NCI-H2196 (cell line): Measurements from ENCODE around the gene DDX19B.
"Not testable (repeated sequence)": the region's sequence is repeated elsewhere in the genome, so short reads cannot be mapped to it uniquely, and the experiment has no call there.

Source experiments
- DNase-seq: peaks from one replicate; lab custom pipeline; 2025; ENCODE audit not compliant: unreplicated experiment; lab: John Stamatoyannopoulos, UW

The DDX19B gene

DNA sequence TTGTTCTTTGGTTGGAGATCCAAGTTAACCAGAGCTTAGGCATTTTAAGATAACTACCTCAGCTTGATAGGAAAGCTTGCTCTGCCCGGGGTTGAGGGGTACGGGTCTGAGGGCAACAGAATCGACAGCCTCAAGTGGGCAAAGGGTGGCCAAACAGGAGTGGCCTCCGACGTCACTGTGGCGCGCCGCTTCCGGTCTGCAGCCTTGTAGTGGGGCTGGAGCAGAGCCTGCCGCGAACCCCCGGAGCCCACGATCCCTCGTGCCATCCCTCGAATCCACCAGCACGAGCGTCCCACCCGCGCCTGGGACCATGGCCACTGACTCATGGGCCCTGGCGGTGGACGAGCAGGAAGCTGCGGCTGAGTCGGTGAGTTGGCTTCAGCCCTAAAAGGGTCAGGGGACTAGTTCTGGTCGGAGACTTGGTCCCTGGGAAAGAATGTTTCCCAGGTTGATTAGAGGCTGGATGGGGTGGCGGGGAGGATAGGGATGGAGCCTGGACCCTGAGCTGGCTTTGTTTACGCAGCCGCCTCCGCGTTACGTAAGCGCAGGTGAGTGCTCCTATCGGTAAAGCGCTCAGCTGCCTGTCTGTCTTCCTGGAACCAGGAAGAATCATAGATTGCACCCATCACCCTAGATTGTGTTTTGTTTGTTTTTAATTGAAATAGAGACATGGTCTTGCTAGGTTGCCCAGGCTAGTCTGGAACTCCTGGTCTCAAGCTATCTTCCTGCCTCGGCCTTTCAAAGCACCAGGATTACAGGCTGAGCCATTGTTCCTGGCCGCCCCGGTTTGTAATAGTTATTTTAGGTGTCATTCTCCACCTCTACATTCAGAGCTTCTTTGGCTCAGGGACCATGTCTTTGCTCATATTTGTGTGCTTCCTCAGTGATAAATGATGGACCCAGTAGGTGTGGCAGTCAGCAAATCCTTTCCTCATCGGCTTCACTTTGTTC is at the start of gene DDX19B:
Gene DDX19B (plus strand): TSS at position 199 of the 951 bp plus-strand sequence. CDS start 112 bp downstream, at position 311.
- DNase-seq, result peak; percentile 52

DNA sequence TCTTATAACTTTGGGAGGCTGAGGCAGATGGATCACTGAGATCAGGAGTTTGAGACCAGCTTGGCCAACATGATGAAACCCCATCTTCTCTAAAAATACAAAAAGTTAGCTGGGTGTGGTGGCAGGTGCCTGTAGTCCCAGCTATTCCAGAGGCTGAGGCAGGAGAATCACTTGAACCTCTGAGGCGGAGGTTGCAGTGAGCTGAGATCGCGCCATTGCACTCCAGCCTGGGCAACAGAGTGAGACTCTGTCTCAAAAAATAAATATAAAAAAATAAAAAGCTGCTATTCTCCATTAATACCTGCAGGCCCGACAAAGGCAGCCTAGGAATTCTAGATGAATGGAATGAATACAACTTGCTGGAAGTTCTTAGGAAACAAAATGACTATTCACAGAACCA is 49.3 kb upstream of the DDX19B start:
- not testable (repeated sequence) for DNase-seq

- peak; percentile 0 for DNase-seq
Measured at GRCh38 chr16:70250748-70251628, 48.0 kb upstream of the DDX19B start.

GRCh38 chr16:70251629-70252354 is 47.2 kb upstream of the DDX19B start, which contains the start of gene EXOSC6:
EXOSC6 (minus strand) TSS chr16:70251940; CDS start chr16:70251900, 40 bp downstream.
- DNase-seq, result peak; percentile 79

DNA sequence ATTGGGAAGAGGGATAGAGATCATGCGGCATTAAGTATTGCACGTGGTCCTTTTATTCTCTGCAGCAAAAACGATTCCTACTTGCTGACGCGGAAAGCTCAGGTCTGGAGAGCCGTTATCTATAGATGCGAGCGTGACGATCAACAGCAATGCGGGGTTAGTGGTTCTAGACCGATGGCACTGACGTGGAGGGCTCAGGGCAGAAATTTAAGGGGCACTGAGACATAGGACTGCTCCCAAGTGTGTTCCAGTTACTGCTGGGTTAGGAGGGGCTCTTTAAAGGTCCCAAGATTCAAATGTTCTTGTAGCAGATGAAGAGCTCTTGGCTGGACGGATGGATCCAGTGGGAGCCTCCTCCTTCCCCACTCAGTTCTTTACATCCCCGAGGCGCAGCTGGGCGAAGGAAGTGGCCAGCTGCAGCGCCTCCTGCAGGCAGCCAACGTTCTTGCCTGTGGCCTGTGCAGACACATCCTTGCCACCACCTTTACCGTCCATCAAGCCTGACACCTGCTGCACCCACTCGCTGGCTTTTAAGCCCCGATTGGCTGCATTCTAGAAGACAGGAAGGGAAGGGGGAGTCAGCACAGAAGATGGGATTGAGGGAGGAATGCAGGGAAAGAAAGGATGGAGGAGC is 46.5 kb upstream of the DDX19B start:
- no peak for DNase-seq

DNA sequence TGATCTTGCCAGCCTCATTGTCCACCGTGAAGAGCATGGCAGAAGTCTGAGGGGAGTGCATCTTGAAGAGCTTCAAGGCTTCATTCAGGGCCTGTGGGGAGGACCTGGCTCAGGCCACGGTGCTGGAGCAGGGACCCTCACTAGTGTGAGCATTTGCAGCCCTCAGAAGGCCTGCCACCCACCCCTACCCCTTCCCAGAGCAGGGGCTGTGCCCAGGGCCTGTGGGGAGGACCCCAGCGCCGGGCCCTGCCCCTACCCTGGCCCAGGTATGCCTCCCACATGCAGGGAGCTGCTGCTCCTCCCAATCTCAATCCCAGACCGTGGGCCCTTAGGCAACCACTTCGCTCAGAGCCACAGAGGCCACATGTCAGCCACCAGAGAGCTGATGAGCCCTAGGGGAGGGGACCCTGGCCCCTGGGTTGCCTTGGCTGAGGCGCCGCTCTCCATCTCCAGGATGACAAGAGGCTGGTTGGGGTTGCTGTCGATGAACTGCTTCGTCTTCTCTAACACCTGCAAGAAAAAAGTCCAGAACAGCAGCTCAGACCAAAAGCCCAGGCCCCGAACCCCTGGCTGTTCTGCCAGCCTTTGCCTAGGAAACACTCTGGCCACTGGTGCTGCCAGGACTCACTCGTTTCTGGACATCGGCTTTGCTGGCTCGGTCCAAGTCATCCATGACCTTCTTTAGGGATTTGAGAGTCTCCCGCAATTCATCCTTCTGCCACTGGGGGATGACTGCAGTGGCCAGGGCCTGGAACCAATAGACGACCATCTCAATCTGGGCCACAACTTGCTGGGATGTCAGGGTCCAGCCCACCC is 45.5 kb upstream of the DDX19B start:
- DNase-seq, result peak; percentile 2

DNA sequence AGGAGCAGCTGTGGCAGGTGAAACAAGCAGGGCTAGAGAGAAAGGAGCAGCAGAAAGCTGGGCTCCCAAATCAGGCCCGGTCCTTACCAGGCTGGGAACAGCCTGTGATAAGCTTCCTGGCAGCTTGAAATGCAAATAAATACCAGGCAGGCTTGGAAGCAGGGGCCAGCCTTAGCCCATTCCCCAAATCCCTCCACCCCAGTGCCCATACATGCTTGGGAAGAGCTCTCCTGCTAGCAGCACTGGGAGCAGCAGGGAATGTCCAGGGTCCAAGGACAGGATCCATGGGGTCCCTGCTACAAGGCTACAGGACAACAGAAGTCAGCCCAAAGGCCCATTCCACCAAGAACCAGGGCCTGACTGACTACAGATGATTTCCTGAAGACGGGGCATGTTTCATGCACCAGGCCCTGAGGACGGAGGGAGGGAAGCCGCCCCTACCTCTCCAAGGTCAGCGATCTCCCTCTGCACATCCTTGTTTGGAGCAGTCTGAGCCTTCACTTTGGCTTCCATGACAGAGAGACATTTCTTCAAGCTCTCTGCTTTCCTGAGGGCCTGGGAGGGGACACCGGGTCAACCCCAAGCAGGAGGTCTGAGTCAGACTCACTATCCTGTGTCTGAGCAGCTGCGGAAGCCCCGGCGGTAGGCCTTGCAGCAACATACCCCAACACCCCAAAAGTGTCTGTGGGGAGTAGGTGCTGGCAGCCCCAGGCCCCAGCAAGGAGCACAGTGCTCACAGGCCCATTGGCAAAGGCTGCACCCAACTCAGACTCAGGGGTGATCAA is 44.6 kb upstream of the DDX19B start:
- no peak for DNase-seq

DNA sequence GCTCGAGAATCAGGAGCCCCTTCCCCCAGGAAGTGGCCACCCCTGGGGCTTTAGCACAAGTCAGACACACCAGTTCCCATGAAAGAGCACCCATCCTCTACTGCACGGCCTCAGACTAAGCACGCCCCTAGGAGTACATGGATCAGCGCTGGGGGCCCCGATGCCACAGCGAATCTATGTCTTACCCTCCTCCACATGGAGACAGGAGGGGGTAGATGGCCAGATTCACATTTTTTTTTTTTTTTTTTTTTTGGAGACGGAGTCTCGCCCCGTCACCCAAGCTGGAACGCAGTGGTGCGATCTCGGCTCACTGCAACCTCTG is 44.1 kb upstream of the DDX19B start:
- DNase-seq, result no peak

DNA sequence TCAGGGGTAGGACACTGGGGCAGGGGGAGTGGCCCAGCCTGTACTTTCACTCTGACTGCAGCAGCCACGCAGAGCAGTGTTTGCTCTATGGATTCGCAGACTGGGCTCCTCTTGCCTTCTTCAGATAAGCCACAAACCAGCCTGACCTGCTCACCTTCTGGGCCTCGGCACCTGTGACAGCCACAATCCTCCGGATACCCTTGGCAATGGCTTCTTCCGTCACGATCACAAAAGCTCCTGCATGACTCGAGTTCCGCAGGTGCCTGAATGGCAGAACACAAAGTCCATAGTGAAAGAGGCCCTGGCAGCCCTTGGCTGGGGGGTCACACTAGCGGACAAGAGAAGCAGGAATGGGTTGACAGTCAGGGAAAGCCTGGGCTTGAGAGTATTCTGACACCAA is 43.4 kb upstream of the DDX19B start:
- no peak for DNase-seq

DNA sequence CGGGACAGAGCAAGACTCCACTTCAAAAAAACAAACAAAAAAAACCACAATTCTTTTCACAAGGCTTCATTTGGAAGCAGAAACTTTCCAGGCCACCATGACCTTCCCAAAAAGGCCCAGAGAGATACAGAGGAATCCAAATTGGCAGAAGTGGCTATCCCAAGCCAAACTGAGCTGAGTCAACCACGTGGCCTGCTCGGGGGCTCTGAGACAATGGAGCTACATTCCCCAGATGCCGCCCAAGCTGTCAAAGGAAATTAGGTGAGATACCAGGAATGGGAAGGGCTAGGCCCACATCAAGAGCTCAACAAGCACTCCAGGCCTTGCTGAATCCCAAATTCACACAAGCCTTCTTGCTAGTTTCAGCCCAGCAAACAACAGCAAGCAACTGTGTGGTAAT is 41.6 kb upstream of the DDX19B start:
- no peak for DNase-seq

- DNase-seq, result no peak
Measured at GRCh38 chr16:70258065-70258464, 40.9 kb upstream of the DDX19B start.

DNA sequence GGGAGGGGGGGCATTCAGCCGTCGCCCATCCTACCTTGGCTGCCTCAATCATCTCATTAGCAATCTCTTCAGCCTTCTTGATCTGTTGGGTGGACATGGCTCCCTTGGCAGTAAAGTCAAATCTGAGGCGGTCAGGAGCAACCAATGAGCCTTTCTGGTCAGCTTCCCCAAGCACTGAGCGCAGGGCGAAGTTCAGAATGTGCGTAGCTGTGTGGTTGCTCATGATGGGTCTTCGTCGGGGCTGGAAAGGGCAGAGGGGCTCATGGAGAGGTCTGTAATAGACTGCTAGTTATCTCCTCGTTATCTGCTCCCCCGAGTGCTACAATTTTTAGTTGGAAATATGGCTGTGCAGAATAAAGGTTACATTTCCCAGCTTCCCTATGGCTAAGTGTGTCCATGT is 40.0 kb upstream of the DDX19B start:
- DNase-seq, result no peak

GRCh38 chr16:70259903-70260302 is 39.1 kb upstream of the DDX19B start:
- peak; percentile 2 for DNase-seq

GRCh38 chr16:70267516-70267915 is 31.5 kb upstream of the DDX19B start:
- peak; percentile 8 for DNase-seq

- DNase-seq, result not testable (repeated sequence)
Measured at GRCh38 chr16:70267922-70268321, 31.1 kb upstream of the DDX19B start.

GRCh38 chr16:70269471-70269870 is 29.5 kb upstream of the DDX19B start:
- no peak for DNase-seq

DNA sequence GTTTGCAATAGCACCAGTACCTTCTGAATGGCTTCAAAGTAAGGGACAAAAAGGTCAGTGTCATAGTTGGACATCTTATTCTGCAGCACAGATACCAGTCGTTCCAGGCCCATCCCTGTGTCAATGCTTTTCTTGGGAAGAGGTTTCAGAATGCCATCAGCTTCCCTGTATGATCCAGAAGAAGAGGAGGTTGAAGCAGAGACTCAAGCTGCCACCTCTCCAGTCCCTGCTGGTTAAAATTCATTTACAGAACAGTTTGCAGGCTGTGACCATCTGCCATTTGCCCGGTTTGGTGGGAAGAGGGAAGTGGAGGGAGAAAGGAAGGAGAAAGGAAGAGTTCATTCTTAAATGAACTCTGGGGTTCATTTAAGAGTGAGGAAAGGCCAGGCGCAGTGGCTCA is 28.8 kb upstream of the DDX19B start:
- DNase-seq, result no peak

- DNase-seq, result no peak
Measured at GRCh38 chr16:70271696-70272095, 27.3 kb upstream of the DDX19B start.

GRCh38 chr16:70276392-70276791 is 22.6 kb upstream of the DDX19B start:
- DNase-seq, result no peak
